Fibroblast of pulmonary artery (primary cell): ENCODE measurements around the gene PALMD.

Experiments used
- DNase-seq: peaks from one replicate; pipeline ENCODE4 v3.0.0-alpha.2; 2010; ENCODE audit warnings: low read depth
- H3K4me3 ChIP-seq: replicated peaks from 2 replicates; pipeline ENCODE4 v1.5.1; 2011; ENCODE audit warnings: low read depth, mild to moderate bottlenecking, control low read depth, low read length, moderate library complexity
- CTCF ChIP-seq: IDR thresholded peaks from 2 replicates; pipeline ENCODE4 v1.5.1; 2011; ENCODE audit warnings: mild to moderate bottlenecking, control low read depth, low read length, inconsistent platforms; ENCODE audit errors: missing control alignments

Gene PALMD

DNA sequence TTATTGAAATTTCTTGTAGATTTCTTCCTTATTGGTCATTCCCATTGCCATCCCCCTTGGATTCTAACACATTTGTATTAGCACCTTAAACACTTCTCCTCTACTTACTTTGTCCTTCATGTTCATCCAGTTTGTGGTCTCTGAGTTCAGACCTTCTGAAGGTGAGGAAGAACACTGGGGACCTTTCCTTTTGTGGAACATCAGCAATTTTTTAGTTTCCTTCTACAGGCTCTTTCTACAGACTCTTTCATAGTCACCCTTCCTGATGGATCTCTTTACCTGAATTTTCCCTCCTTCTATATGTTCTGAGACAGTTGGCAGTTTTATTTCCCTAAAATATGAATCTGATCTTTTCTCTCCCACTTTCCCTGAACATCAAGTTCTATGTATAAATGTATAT lies 4.4 kb upstream of the PALMD start:
- no peak overlapping the region for H3K4me3 ChIP-seq
- no peak for DNase-seq
- TF ChIP-seq CTCF, result no peak

DNA sequence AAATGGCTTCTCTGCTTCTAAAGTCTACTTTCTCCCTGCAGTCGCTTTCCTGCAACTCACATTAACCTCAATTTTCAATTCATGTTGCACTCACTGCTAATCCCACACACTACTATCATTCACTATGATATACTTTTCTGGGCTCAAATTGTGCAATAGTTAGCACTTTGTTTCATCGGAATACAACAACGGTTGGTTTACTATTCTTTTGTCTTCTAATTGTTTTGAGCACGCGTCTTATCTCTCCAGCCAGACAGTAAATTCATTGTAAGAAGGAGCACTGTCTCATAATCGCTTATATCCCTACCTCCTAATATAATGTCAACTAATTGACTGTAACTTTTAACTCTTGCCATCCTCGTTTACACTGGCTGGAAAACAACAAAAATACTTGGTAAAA lies 3.9 kb upstream of the PALMD start:
- TF ChIP-seq CTCF, result no peak
- no peak overlapping the region for H3K4me3 ChIP-seq
- DNase-seq, result no peak

GRCh38 chr1:99643021-99643779 lies 2.7 kb upstream of the PALMD start:
- no peak for TF ChIP-seq CTCF
- no peak for DNase-seq
- no peak overlapping the region for H3K4me3 ChIP-seq

- TF ChIP-seq CTCF, result no peak
- no peak overlapping the region for H3K4me3 ChIP-seq
- no peak for DNase-seq
Observed at GRCh38 chr1:99644279-99645004, 1.5 kb upstream of the PALMD start.

GRCh38 chr1:99645203-99645602 lies 710 bp upstream of the PALMD start:
- DNase-seq, result peak; percentile 82
- no peak for TF ChIP-seq CTCF
- peak overlapping the region; percentile 57 for H3K4me3 ChIP-seq

DNA sequence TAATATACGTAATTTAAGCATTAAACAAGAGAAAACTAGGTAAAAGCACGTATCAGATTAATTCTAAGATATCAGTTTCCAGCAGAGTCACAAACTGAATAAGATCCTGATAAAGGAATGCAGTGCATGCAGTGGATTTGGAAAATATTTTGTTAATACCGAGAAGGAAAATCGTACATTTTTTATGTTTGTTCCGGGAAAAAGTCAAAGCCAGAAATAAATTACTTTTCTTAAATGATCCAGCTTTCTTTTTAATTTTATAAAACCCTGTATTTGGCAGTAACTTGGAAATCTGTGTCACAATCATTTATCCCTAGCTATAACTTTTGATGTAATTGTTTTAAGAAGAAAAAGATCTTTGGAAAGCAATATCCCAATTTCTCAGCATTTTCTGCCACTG lies 955 bp downstream of the PALMD start:
- DNase-seq, result no peak
- H3K4me3 ChIP-seq, result peak overlapping the region; percentile 57
- TF ChIP-seq CTCF, result no peak
